Caki2 (cell line): ENCODE data around the gene LSM14B. TPM values are rescaled to one million over a fixed set of nuclear protein-coding genes. Genes with fewer than 3 reads are reported as not detected.
"Not testable (repeated sequence)": the region's sequence is repeated elsewhere in the genome, so short reads cannot be mapped to it uniquely, and the experiment has no call there.

ENCODE experiments used
- DNase-seq: peaks from one replicate; pipeline ENCODE4 v3.0.0-alpha.2; 2015; ENCODE audit warnings: low read depth
- in situ Hi-C: cut with HindIII; loops from 2 replicates; pipeline ENCODE4 v1.10.0; 2016; ENCODE audit warnings: low sequenced_read_pairs, low pct_unique_long_range_greater_than_20kb, mixed read lengths
- total RNA-seq: library from RNA; depleted of rRNA; stranded (reverse); fragments of >200 nt; shearing (Covaris generic); gene quantifications from 2 replicates; pipeline ENCODE4 v1.2.3, GENCODE V29; 2014; ENCODE audit warnings: low replicate concordance; rRNA removed

Gene LSM14B
- total RNA-seq, result 57.4 and 65.1 TPM in 2 replicates

DNA sequence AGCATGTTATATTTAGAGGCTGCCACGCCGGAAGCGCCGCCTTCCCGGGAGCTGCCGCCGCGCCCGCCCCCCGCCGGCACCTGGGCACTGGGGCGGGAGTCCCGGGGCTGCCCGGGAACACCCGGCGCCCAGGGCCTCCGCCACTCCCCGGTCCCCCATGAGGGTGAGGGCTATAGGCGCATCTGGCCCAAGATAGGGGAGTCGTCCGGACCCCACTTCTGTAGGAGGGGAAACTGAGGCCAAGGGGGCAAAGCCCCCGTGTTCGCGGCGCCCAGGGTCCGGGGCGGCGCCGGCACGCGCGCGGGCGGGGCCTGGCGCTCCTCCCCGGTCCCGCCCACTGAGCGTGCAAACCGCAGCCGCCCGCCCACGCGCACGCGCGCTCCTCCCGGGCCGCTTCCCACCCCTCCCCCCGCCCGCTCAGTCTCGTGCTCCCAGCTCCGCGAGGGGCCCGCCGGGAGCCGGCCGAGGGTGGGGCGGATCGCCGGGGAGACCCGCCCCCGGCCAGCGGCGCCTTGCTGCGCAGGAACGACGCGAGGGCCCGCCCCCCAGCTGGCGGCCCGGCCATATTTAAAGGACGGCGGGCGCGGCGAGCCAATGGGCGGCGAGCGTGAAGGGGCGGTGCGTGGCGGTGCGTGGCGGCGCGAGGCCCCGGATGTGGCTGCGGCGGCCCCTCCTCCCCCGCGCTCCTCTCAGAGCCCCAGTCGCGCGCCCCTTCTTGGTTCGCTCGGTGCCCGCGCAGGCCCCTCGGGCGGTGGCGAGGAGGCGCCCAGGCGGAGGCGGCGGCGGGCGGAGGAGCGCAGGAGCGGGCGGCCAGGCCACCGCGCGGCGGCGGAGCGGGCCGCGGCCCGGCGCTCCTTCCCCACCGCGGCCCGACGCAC lies at the start of gene LSM14B:
Gene LSM14B, plus strand, starts transcription at position 700 of the 878 bp plus-strand sequence. CDS start 192 bp downstream, outside the sequence.
- in situ Hi-C loops, result no loop called here
- peak; percentile 99 for DNase-seq

DNA sequence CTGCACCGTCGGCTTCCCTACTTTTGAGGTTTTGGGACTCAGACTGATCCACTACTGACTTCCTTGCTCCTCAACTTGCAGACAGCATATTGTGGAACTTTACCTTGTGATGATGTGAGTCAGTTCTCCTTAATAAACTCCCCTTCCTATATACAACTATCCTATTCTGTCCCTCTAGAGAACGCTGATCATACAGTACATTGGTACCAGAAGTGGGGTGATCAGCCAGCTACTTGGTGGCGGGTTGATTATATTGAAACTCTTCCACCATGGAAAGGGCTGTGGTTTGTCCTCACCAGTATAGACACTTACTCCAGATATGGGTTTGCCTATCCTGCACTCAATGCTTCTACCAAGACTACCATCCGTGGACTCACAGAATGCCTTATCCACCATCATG lies 49.0 kb upstream of the LSM14B start:
- no peak for DNase-seq
- in situ Hi-C loops, result no loop called here

DNA sequence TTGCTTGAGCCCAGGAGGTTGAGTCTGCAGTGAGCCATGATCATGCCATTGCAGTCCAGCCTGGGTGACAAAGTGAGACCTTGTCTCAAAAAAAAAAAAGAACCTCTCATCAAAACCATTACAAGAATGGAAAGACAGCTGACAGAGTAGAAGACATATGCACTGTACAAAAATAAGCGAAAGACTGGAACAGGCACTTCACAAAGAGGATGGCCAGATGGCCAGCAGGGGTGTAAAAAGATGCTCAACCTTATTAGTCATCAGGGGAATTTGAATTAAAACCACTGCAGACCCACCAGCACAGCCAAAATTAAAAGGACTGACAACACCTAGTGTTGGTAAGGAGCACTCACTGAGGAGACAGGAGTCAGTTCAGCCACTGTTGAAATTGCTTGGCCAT lies 43.1 kb upstream of the LSM14B start:
- no peak for DNase-seq
- in situ Hi-C loops, result no loop called here

DNA sequence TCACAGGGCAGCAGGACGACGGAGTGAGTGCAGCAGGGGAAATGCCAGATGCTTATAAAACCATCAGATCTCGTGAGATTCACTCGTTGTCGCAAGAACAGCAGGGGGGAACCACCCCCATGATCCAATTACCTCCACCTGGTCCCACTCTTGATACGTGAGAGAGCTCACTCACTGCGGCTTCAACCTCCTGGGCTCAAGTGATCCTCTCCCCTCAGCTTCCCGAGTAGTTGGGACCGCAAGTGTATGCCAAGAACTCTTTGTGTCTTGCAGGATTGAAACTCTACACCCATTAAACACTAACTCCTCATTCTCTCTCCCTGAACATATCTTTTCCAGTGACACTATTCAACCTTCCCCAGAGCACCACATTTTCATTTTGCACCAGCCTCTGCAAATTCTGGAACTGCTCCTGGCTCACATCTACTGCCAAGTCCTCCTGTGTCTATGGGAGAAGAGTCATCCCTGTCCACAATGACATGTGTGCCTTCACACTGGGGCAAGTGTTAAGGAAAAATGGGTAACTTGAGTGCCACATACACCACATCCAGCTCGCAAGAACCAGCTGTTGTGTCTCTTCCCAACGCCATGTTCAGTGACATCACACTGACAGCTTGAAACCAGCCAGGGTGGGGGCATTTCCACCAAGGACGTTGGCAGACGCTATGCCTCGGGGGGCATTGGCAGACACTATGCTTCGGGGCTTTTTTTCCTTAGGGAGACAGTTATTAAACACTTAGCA lies 41.9 kb upstream of the LSM14B start:
- in situ Hi-C loops, result no loop called here
- DNase-seq, result no peak

DNA sequence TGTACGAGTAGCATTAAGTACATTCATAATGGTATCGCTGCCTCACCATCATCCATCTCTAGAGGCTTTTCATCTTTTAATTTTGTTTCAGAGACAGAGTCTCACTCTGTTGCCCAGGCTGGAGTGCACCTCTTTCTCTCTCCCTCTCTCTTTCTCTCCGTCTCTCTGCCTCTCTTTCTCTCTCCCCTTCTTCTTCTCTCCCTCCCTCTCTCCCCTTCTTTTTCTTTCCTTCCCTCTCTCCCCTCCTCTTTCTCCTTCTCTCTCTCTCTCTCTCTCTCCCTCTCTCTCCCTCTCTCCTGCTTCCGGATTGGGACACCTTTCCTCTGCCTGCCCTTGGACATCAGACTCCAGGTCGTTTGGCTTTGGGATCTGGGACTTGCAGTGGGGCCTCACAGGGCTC lies 39.0 kb upstream of the LSM14B start:
- in situ Hi-C loops, result no loop called here
- no peak for DNase-seq

DNA sequence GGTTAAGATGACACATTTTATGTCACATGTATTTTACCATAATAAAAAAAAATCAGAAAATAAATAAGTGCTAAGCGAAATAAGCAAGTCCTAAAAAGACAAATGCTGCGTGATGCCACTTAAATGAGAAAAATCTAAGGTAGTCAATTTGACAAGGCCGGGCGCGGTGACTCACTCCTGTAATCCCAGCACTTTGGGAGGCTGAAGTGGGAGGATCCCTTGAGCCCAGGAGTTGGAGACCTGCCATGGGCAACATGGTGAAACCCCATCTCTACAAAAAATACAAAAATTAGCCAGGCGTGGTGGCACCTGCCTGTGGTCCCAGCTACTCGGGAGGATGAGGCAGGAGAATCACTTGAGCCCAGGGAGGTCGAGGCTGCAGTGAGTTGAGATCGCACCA lies 38.1 kb upstream of the LSM14B start:
- in situ Hi-C loops, DNase-seq: not testable (repeated sequence)

DNA sequence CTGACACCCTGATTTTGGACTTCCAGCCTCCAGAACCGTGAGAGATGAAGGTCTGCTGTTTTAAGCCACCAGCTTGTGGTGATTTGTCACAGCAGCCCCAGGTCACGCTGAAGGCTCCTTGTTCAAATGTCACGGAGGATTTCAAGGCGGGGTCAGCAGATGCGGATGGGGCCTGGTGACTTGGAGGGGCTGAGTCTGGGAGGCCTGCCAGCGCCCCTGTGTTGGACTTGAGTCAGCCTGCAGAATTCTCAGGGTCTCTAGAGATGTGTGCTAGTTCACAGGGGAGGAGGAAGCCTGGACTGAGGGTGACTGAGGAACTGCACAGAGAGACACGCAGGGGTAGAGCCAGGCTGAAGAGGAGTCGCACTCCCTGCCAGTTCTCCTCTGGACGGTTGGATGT lies 37.1 kb upstream of the LSM14B start:
- in situ Hi-C loops, result no loop called here
- DNase-seq, result no peak

DNA sequence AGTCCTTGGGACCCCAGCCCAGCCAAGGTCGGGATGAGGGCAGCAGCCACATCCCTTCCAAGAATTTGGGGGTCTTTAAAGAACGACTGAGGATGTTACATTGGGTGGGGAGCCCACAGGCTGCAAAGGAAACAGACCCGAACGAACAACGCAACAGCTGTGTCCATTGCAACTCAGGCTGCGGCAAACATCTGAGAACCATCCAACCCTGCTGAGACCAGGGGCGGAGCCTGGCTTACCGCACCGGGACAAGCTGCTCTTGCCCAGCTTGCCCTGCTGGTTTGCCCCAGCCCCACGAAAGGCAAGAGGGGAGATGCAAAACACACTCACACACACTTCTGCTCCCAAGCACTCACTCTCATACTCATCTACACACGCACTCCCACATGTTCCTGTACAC lies 35.0 kb upstream of the LSM14B start:
- DNase-seq, result no peak
- in situ Hi-C loops, result no loop called here

DNA sequence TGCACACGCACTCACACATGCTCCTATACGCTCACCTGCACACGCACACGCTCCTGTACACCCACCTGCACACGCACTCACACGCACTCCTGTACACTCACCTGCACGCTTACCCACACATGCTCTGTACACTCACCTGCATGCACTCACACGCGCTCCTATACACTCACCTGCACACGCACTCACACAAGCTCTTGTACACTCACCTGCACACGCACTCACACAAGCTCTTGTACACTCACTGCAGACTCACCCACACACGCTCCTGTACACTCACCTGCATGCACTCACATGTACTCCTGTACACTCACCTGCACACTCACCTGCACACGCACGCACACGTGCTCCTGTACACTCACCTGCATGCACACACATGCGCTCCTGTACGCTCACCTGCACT lies 34.6 kb upstream of the LSM14B start:
- in situ Hi-C loops, result no loop called here
- DNase-seq, result no peak

DNA sequence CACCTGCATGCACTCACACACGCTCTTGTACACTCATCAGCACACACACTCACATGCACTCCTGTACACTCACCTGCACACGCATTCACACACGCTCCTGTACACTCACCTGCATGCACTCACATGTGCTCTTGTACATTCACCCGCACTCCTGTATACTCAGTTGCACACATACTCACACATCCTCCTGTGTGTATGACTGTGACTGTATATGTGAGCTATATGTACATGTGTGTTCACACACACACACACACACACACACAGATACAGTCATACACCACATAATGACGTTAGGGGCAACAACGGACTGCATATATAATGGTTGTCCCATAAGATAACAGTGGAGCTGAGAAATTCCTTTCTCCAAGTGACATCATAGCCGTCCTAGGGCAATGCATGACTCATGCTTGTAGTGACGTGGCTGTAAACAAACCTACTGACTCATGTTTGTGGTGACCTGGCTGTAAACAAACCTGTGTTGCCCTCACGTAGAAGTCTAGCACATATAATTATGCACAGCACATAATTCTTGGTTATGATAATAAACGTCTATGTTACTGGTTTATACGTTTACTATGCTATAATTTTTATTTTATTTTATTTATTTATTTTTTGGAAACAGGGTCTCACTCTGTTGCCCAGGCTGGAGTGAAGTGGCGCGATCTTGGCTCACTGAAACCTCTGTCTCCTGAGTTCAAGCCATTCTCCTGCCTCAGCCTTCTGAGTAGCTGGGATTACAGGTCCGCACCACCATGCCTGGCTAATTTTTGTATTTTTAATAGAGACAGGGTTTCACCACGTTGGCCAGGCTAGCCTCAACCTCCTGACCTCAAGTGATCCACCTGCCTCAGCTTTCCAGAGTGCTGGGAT lies 33.8 kb upstream of the LSM14B start:
- DNase-seq, result peak; percentile 68
- in situ Hi-C loops, result no loop called here

DNA sequence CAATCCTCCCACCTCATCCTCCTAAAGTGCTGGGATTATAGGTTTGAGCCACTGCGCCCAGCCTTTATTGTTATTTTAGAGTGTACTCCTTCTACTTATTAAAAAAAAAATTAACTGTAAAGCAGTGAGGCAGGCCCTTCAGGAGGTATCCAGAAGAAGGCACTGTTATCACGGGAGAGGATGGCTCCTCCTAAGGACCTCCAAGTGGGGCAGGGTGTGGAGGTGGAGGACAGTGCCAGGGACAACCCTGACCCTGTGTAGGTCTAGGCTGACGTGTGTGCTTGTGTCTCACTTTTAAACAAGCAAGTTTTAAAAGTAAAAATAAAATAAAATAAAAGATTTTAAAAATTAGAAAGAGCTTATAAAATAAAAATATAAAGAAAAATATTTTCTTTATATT lies 32.9 kb upstream of the LSM14B start:
- no peak for DNase-seq
- in situ Hi-C loops, result no loop called here

DNA sequence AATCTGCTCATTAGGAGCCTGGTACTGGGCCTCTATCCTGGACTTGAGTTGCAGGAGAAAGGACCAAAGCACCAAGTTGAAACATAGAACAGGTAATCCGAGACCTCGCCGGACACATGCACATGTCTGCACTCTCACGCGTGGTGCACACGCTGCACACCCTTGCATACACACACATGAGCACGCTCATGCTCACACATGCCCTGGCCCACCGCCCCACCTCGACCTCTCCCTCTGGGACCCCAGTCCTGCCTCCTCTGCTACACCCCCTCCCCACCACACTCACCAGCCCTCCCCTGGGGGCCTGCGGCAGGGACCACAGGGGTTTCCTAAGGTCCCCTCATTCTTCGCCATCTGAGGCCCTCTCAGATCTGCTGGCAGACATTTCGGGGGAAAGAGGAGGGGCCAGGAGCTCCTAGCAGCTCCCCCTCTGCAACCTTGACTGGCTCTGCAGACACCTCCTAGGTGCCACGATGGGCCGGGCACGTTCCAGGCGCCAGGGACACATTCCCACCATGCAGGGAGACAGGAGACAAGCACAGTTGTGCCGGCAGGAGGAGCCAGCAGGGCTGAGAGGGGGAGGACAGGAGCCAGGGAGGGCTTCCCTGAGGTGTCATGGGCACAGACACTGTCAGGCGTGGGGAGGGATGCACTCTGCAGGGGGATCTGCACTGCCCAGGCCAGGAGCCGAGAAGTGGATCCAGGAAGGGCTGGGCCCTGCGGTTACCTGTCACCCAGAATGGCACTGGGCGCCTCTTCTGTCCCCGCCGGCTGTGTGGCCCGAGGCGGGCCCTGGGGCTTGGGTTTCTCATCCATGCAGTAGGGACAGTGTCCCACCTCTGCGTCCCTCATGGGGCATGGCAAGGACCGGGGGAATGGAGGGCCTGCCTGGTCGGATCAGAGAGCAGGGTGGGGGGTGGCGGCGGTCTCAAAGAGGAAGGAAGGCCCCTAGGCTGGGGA lies 25.6 kb upstream of the LSM14B start:
- DNase-seq, result no peak
- in situ Hi-C loops, result no loop called here

DNA sequence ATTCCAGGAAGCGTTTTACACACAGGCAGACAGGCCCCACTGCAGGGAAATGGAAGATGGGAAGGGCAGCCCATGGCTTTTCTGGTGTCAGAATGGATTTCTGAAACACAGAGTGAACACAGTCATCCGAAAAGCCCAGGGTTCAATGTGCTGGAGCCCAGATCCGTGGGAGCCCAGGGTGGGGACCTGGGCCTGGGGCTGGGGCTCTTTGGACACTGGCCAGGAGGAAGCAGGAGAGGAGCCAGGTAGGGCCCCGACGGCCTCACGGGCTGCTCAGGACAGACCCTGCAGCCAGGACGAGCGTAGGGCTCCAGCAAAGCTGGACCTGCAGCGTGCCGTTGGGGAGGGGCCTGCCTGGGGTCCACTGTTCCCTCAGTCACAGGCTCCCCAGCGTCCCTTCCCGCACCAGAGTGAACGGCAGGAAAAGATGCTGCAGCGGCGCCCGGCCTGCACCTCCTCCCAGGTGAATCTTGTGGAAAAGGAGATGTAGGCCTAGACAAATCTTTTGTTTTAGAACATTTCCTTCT lies 24.3 kb upstream of the LSM14B start:
- in situ Hi-C loops, result no loop called here

DNA sequence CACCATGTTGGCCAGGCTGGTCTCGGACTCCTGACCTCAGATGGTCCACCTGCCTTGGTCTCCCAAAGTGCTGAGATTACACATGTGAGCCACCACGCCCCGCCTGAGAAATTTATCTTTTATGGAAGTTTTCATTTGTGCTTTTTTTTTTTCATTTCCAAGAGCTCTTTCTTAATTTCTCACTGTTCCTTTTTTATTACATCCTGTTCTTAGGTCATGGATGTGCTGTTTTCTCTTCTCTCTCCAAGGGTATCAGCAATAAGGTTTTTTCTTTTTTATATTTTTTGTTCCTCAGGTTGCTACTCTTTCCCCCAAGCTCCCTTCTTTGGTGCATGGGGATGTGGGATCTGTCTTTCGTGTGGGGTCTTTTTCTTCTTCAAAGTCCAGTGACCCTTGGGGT lies 21.2 kb upstream of the LSM14B start:
- in situ Hi-C loops, result no loop called here
- DNase-seq, result no peak

More for the DNA sequence above, 24.3 kb upstream of the LSM14B start:
- no peak for DNase-seq

DNA sequence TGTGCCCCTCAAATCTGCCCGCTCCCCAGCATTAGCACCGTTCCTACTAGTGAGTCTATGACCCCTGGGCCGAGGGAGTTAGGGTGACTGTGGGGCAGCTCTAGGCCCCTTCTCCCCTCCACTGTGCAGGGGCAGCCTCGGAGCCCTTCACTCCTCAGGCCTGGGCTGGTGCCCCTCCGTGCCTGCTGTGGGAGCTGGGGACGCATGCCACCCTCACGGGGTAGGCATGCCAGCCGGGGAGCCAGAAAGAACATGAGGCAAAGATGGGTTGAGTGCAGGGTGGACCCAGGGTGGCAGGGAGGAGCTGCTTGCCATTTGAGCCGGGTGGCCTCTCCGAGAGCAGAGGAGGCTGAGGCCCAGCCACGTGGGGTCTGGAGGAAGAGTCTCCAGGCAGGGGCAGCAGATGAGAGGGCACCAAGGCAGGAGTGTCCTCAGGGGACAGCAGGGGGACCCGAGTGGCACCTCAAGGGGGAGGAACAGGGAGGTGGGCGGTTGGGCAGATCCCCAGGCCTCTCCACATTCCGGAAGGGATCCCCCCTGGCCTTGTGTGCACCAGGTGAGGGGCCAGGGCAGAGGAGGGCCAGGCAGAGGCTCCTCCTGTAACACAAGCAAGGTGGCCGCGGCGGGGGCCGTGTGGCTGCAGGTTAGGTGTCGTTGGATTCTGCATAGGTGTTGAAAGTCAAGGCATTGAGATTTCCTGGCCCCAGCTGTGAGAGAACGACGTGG lies 18.6 kb upstream of the LSM14B start:
- no peak for DNase-seq
- in situ Hi-C loops, result no loop called here

DNA sequence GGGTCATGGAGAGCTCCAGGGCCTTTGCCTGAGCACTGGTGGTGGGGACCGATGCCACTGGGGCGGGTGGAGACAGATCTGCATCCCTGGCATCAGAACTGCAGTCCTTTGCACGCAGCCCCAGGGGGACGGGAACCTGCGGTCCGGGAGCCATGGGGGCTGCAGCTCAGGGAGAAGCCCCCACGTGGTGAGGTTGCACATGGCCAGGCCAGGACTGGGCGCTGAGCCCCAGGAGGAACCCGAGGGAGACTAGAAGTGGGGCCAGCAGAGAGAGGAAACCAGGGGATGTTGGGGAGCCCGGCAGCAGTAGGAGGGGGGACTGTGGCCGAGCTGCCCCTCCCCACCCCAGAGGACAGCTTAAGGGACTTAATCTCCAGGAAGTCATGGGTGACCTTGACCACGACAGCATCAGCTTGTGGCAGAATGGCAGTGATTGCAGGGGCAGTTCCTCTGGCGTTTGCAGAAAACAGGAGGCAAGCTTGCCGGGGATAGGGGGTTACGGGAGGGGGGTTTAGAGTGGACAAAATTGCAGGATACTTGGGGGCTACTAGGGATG lies 18.0 kb upstream of the LSM14B start:
- in situ Hi-C loops, result no loop called here
- no peak for DNase-seq
